Neural progenitor cell (in vitro differentiated cells): ENCODE measurements around the gene PAPSS2.

Experiments used
- EZH2 ChIP-seq: fragments of 200-600 bp; sonication (generic); IDR thresholded peaks from 2 replicates; pipeline ENCODE4 v1.6.1; 2017; ENCODE audit warnings: antibody characterized with exemption, mild to moderate bottlenecking, moderate library complexity
- TF ChIP-seq, protein P1 (sequence below): fragments of 200-600 bp; sonication (generic); IDR thresholded peaks from 2 replicates; pipeline ENCODE4 v1.5.1; 2017; ENCODE audit warnings: antibody characterized with exemption, mild to moderate bottlenecking

GRCh38 chr10:87661861-87662785 is 2.4 kb downstream of the PAPSS2 start:
- TF ChIP-seq, protein P1, sequence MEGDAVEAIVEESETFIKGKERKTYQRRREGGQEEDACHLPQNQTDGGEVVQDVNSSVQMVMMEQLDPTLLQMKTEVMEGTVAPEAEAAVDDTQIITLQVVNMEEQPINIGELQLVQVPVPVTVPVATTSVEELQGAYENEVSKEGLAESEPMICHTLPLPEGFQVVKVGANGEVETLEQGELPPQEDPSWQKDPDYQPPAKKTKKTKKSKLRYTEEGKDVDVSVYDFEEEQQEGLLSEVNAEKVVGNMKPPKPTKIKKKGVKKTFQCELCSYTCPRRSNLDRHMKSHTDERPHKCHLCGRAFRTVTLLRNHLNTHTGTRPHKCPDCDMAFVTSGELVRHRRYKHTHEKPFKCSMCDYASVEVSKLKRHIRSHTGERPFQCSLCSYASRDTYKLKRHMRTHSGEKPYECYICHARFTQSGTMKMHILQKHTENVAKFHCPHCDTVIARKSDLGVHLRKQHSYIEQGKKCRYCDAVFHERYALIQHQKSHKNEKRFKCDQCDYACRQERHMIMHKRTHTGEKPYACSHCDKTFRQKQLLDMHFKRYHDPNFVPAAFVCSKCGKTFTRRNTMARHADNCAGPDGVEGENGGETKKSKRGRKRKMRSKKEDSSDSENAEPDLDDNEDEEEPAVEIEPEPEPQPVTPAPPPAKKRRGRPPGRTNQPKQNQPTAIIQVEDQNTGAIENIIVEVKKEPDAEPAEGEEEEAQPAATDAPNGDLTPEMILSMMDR = no peak
- TF ChIP-seq EZH2 = no peak
